Glomerular visceral epithelial cell (primary cell): Measurements from ENCODE around the gene RPL7L1.
"Not testable (repeated sequence)": the region's sequence is repeated elsewhere in the genome, so short reads cannot be mapped to it uniquely, and the experiment has no call there.

Experiments used
- DNase-seq: peaks from one replicate; pipeline ENCODE4 v3.0.0-alpha.2; 2016; ENCODE audit errors: extremely low spot score

The RPL7L1 gene

DNA sequence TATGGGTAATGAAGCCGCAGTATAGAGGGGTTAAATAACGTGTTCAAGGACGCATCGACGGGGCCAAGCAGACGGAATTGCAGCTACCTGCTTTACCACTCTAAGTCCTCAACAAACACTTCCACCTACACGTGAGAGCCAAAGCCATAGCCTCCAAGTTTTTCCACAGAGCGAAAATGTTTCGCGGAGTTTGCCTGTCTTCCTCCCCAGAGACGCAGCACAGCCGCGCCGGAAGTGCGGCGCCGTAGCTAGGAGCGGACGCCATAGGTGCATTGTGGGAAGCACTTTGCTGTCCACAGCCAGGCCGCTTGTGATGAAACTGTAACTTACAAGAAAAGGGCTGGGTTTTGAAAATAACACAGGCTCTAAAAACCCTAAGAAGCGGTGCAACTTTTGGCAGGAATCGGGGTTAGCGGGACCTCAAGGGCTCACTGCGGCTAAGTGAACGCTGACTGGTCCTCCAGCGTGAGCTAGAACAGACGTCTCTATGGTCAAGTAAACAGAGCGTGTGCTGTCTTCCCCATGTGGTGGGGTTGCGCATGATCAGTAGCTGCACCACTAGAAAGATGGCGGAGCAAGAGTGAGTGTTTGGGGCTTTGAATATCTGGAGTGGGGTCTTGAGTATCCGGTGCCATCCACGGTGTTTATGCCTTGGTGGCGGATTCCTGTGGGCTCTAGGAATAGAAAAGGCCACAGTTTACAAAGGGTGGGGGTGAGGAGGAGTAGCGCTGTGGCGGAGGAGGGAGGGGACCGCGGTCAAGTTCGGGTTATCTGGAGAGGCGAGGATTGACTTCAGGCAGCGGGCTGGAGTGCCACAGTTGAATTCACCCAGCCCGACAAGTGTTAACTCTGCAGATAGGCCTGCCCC, at the start of gene RPL7L1:
RPL7L1 (plus strand) TSS at position 245 of the 868 bp plus-strand sequence; CDS start at position 540, 295 bp downstream.
- DNase-seq = peak; percentile 87

DNA sequence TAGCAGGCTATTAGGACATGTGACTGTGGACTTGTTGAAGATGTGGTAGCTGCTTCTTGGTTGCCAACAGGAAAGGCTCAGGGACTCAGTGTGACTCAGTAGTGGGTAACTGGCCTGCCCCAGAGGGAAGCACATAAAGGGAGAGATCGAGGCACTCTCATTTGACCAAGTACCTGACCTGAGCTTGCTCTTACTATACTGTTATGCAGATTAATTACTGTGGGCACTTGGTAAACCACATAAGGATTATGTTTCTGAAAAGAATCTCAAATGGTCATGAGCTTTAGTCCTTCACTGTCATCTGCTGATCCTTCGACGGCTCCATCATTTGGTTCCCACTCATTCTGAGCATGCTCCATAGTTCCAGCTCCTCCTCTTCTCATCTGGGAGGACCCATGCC, 48.2 kb upstream of the RPL7L1 start:
- no peak for DNase-seq

DNA sequence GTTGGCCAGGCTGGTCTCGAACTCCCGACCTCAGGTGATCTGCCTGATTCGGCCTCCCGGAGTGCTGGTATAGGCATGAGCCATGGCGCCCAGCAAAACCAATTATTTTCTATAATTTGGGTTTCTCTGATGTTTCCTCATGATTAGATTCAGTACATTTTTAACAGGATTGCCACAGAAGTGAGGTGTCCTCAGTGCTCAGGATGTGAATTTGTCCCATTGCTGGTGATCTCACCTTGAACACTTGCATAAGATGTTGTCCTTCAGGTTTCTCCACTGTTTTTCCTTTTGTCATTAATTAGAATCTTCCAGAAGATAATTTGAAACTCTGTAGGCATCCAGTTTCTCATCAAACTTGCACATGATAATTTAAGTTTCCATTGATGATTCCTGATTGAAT, 45.4 kb upstream of the RPL7L1 start:
- no peak for DNase-seq

DNA sequence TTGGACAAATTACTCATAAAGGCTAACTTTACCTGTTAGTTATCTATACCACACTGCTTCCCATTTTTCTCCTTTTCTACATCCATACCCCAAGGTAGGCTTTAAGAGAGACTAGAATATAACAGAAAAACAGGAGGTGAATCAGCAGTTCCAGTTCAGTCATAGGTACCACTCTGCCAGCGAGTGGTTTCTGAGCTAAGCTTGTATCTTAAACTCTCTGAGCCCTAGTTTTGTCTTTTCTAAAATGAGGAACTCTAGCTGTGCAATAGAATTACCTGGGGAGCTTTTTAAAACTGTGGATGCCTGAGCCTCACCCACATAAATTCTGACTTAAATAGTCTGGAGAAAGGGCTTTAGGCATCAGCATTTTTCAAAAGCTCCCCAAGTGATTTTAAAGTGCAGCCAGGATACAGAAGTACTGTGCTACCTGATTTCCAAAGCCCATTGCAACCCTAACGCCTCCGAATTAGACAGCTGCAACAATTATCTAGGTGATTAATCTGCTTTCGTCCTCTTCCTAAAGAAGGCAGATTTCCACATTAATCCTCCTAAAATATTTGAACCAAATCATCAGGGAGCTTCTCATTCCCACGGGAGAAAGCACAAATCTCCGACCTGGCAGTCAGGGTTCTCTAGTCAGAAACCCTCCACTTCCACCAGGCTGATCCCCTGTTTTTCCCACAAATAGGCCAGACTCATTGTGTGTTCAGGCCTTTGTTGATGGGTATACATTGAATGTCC, 37.4 kb upstream of the RPL7L1 start:
- no peak for DNase-seq

DNA sequence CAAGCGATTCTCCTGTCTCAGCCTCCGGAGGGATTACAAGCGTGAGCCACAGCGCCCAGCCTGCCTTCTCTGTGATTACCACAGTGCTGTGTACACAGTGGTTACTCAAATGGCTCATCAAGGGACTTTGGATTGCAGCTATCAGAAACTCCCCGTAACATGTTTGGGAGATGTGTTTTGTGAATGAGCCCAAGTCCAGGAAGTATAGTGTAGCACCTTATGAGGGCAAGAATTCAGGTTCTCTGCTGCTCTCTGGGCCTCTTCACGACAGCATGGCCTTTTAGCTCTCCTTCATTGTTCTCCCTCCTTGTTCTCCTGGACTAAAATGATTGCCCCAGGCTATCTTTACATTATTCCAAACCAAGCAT, 34.1 kb upstream of the RPL7L1 start:
- no peak for DNase-seq

DNA sequence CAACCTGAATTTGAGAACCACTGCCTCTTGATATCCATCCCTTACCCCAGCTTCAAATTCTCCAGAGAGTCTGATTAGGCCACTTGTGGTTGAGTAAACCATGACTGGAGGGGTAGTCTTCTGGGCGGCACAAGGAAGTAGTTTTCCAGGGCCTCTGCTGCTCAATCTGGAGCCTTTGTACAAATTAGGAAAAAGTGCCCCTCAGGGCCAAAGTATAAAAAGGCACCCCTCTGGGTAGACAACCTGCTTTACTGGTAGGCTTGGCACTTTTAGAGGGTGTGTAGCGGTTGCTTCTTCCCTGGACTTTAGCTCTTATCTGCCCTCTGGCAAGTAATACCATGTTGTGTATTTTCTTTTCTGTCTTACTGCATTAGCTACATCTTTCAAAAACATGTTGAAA, 32.9 kb upstream of the RPL7L1 start:
- DNase-seq = no peak

DNA sequence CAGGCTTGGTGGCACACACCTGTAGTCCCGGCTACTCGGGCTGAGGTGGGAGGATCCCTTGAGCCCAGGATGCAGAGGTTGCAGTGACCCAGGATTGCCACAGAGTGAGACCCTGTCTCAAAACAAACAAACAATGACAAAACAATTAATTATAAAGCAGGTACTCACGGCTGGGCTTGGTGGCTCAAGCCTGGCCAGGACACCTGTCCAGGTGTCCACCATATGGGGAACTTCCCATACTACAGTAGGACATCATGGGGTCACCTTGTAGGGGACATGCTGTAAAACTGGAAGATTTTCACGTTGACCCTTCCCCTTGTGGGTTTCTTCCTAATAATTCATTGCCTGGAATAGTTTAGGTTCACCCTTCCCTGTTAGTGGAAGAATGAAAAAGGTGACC, 30.7 kb upstream of the RPL7L1 start:
- no peak for DNase-seq

DNA sequence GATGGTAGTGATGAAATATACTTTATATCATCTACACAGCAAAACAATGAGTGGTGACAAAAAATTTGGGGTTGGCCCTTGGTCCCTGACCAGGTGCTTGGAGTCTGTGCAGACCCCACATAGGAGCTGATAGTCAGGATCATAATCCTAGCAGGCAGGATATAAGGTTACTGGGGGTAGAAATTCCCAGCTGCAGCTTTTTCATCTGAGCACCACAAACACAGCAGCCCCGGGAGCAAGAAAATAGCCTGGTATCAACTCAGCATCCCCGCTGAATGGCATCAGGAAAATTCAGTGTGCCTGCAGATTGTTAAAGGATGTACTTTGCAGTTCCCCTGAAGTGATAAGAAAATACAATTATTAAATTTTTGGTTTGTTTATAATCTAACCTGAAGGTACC, 27.8 kb upstream of the RPL7L1 start:
- no peak for DNase-seq

DNA sequence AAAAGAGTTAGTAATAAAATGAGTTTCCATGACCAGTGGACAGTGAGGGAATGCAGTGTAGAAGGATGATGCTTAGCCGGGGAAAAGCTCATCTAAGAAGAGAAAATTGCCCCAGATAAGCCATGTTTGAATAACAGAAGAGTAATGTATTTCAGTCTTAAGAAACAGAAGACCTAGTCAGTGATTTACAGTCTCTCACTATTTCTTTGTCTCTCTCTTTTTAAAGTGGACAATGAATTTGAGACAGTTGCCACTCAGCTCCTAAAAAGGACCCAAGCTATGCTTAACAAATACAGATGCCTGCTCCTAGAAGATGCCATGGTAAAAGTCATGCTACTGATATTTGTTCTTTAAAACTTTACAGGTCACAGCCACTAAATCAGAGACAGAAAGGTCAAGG, 19.4 kb upstream of the RPL7L1 start:
- DNase-seq = no peak

DNA sequence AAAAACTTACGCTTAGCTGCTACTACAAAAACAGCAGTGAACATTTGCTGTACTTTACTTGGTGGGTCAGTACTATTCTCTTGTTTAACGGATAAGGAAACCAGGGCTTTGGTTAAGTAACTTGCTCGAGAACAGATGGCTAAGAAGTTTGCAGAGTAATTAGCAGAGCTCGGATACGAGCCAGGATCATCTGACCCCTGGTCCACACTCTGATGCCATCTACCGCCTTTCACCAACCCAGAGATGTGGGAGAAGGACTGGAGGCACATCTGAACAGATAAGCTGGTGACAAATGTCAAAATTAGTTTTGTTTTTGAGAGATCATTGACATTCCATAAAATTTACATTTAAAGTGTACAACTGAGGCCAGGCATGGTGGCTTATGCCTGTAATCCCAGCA, 18.9 kb upstream of the RPL7L1 start:
- no peak for DNase-seq

DNA sequence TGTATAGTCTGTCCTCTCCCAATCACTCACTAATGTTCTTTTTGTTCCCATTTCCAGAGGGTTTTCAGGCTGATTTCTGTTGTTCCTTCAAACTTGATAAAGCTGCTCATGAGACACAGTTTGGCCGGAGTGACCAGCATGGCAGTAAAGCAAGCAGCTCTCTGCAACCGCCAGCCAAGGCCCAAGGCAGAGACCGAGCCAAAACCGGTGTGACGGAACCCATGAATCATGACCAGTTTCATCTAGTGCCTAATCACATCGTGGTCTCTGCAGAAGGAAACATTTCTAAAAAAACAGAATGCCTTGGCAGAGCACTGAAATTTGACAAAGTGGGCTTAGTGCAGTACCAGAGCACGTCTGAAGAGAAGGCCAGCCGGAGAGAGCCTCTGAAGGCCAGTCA, 14.8 kb upstream of the RPL7L1 start:
- no peak for DNase-seq

DNA sequence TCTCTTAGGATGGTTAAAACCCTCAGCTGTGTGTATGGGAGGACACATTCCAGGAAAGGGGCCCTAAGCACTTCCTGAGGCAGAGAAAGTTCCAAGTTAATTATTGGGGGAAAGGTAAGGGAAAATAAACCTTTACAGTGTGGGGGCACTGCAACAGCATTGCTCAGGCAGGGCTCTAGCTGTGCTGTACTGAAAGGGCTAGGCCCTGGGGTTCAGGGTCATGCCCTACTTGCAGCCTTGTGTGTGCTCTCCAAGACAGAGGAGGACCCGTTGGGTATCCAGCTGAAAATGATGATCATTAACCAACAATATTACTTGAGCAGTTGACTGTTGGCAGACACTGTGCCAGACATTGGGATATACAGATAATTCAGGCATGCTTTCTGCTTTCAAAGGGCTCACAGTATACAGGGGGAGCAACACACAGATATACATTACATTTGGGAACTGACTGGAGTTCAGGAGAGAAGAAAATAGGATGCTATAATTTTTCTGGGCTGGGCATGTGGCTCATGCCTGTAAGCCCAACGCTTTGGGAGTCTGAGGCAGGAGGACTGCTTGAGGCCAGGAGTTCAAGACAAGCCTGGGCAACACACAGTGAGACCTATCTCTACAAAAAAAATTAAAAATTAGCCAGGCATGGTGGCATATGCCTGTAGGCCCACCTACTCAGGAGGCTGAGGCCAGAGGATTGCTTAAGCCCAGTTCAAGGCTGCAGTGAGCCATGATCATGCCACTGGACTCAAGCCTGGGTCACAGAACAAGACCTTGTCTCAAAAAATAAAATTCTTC, 9.1 kb upstream of the RPL7L1 start:
- no peak for DNase-seq

DNA sequence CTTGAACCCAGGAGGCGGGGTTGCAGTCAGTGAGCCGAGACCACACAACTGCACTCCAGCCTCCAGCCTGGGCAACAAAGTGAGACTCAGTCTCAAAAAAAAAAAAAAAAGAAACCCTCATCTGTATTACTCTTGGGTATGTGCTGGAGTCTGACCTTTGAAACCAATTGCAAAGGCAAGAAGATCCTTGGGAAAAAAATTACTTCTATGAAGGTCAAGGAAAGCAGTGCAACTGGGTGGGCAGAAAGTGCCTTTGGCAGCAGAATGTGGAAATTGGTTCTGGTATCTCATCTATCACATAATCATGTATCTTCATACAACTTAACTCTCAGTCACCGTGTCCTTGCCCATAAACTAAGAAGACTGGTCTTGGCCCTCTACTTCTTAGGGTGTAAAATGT, 7.7 kb upstream of the RPL7L1 start:
- no peak for DNase-seq

DNA sequence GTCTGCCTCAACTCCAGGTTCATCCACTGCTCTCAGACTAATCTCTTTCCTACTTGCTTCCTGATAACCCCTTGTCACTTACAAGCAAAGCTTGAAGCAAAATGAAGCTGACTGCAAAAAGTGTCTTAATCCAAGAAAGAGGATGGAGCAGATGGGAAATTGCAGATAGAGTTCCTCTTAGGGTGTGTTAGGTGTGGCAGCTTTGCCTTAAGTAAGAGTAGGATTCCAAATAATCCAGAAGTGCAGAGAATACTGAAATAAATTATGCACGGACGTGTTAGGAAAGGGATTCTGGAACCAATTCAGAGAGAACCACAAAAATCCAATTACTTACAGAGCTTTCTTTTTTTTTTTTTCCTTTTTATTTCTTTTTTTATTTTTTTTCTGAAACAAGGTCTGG, 6.1 kb upstream of the RPL7L1 start:
- no peak for DNase-seq

DNA sequence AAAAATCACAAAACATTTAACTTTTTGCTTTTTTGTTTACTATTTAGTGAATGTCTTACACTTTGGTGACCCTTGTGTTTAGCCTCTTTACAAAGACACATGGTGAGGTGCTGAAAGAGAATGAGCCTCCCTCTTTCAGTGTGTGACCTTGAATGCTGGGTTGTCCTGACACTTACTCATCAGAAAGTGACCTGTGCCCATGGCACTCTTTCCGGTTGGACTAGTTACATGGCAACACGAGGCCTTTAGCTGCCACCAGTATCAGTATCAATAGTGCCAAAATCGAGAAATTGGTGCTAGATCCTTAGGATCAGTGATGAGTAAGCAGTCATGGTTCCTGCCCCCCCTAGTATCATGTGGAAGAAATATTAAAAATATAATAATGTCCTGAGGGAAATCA, 1.7 kb upstream of the RPL7L1 start:
- no peak for DNase-seq

DNA sequence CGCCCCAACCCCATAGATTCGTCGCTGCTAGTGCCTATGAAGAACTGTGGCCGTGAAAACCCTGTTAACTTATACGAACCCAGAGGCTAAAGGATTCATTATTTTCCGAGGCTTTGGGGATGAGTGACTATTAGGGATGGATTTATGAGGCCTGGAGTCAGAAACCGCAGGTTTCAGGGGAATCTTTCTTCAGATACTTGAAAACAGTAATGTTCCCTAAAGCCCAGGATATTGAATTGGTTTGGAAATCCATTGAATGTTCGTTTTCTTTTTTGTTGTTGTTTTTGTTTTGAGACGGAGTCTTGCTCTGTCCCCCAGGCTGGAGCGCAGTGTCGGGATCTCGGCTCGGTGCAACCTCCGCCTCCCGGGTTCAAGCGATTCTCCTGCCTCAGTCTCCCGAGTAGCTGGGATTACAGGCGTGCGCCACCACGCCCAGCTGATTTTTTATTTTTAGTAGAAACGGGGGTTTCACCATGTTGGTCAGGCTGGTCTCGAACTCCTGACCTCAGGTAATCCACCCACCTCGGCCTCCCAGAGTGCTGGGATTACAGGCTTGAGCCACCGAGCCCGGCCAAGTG, 913 bp downstream of the RPL7L1 start:
- DNase-seq = not testable (repeated sequence)

DNA sequence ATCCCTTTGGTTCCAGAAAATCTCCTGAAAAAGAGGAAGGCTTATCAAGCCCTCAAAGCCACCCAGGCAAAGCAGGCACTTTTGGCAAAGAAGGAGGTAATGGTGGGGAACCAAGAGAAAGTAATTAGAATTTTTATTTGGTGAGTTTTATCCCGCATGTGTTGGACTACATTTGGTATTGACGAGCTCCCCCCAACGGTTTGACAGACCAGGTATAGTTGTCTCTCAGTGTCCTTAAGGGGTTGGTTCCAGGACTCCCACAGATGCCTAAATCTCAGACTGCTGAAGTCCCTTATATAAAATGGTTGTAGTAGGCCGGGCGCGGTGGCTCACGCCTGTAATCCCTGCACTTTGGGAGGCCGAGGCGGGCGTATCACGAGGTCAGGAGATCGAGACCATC, 1.5 kb downstream of the RPL7L1 start:
- not testable (repeated sequence) for DNase-seq

DNA sequence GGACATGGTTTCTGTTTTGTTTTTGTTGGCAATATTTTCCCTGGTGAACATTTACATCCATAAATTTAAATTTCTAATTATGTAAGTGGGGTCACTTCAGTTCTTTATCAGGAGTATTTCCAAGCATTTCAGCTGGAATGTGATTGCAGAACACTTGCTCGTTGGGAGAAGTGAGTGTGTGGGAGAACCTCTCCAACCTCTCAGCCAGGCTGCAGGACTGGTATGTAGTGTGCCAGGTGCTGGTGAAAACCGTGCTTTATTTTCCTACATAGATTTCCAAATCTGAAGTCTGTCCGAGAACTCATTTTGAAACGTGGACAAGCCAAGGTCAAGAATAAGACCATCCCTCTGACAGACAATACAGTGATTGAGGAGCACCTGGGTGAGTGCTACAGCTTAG, 6.3 kb downstream of the RPL7L1 start:
- no peak for DNase-seq

DNA sequence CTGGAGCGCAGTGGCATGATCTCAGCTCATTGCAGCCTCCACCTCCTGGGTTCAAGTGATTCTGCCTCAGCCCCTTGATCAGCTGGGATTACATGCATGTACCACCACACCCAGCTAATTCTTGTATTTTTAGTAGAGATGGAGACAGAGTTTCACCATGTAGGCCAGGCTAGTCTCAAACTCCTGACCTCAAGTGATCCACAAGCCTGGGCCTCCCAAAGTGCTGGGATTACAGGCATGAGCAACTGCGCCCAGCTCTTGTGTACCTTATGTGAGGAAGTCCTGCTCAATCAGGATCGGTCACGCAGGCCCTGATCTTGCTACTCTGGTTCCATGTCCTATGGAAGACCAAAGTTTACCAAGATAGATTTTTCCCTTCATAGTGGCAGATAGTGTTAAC, 8.8 kb downstream of the RPL7L1 start:
- not testable (repeated sequence) for DNase-seq

DNA sequence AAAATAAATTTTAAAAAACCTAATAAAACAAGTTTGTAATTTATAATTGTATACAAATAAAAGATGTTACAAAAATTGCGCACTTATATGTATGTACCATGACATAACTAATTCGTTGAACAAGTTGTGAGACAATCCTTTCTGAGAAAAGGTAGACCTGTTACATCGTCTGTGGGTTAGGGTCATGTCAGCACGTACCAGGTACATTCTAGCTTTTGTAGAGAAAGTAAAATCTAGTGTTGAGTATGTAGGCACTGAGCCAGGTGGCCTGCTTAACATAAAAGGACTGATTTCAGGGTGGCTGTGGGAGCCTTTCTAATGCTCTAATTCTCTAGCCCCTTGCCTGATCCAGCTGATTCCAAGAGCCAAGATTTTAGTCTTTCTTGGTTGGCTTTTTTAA, 10.4 kb downstream of the RPL7L1 start:
- DNase-seq = no peak

DNA sequence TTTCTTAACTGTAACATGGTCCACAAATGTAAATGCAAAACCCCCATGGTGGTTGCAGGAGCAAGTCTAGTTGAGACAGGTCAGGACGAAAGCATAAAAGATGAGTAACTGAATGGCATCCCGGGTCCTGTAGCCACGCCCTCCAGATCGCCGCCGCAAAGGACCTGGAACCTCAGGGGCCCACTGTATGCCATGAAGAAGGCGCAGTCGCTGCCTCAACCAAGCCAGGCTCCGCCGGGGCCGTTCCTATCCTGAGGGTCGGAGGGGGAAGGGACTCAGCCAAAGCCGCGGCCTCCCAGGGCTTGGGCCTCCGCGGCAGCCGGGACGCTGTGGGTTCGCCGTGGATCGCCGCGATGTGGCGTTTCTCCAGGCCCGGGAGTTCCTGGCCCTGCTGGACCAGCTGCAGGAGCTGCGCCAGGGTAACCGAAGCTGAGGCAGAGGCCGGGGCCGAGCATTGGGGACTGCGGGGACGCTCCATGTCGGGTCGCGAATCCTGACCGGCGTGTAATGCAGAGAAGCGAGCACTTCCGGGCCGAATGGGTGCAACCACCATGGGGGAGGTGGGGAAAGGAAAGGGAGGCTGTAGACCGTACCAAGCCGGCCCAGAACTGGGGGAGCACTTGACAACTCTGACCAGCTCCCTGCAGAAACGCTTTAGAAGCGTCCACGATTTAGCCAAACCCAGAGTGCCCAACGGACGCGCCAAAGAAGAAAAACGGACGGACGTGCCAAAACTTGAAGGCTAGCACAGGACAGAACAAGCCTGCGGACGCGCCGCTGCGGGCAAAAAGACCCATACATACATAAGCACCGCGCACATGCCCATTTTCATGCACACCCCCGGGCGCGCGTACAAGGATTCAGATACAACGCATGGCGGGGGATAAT, 11.1 kb downstream of the RPL7L1 start:
- peak; percentile 95 for DNase-seq
